MM.1S (cell line): ENCODE results near the gene EIF2AK3.

ENCODE experiments used
- EZH2 ChIP-seq: fragments of 300-600 bp; sonication (generic); optimal IDR thresholded peaks from 2 replicates; pipeline ENCODE3; 2017; ENCODE audit warnings: low read depth, mild to moderate bottlenecking, antibody characterized with exemption, low read length, mixed read lengths
- EZH2phosphoT487 ChIP-seq: fragments of 300-600 bp; sonication (generic); IDR thresholded peaks from 2 replicates; pipeline ENCODE4 v1.6.1; 2018; ENCODE audit warnings: antibody characterized with exemption, low read length
- TF ChIP-seq, protein P1 (sequence below): fragments of 300-600 bp; sonication (generic); IDR thresholded peaks from 2 replicates; pipeline ENCODE4 v1.5.1; 2016; ENCODE audit warnings: antibody characterized with exemption, low read length, mixed read lengths

- TF ChIP-seq EZH2 (no peak), EZH2phosphoT487 (no peak)
- TF ChIP-seq, protein P1, sequence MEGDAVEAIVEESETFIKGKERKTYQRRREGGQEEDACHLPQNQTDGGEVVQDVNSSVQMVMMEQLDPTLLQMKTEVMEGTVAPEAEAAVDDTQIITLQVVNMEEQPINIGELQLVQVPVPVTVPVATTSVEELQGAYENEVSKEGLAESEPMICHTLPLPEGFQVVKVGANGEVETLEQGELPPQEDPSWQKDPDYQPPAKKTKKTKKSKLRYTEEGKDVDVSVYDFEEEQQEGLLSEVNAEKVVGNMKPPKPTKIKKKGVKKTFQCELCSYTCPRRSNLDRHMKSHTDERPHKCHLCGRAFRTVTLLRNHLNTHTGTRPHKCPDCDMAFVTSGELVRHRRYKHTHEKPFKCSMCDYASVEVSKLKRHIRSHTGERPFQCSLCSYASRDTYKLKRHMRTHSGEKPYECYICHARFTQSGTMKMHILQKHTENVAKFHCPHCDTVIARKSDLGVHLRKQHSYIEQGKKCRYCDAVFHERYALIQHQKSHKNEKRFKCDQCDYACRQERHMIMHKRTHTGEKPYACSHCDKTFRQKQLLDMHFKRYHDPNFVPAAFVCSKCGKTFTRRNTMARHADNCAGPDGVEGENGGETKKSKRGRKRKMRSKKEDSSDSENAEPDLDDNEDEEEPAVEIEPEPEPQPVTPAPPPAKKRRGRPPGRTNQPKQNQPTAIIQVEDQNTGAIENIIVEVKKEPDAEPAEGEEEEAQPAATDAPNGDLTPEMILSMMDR = no peak
These were observed 82.1 kb downstream of the EIF2AK3 start for GRCh38 chr2:88545118-88545517.
